NCI-H1105 treated with DMSO at 0.1 percent for 48 hours (cell line): ENCODE data around the gene IRF3.

Experiments used
- DNase-seq: peaks from one replicate; lab custom pipeline; 2025; lab: John Stamatoyannopoulos, UW

The IRF3 gene

DNA sequence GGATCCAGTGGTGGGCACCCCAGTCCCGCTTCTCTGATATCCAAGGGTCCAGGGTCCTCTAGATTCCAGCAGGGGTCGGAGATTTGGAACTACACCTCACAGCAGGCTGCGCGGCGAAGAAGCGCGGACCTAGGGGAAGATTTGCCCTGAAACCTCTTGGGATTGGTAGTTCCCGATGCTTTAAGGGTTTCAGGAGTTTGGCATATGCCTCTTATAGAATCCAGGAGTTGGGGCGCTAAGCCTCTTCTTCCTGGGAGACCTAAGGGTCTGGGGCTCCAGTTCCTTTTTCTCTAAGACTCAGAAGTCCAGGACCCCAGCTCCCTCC is 425 bp upstream of the IRF3 start:
- no peak for DNase-seq

DNA sequence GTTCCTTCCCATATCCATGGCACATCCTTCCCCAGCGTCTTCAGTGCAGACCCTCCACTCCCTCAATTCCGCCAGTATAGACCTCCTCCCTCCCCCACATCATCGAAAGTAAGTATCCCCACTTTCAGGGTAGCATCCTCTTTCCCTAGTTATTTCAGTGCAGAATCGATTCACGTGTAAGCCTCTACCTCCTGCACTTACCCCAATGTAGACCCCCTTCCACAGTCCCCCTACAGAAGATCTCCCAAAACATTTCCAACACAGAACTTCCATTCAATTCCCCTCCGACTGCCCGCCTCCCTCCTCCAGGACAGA is 664 bp downstream of the IRF3 start:
- no peak for DNase-seq

DNA sequence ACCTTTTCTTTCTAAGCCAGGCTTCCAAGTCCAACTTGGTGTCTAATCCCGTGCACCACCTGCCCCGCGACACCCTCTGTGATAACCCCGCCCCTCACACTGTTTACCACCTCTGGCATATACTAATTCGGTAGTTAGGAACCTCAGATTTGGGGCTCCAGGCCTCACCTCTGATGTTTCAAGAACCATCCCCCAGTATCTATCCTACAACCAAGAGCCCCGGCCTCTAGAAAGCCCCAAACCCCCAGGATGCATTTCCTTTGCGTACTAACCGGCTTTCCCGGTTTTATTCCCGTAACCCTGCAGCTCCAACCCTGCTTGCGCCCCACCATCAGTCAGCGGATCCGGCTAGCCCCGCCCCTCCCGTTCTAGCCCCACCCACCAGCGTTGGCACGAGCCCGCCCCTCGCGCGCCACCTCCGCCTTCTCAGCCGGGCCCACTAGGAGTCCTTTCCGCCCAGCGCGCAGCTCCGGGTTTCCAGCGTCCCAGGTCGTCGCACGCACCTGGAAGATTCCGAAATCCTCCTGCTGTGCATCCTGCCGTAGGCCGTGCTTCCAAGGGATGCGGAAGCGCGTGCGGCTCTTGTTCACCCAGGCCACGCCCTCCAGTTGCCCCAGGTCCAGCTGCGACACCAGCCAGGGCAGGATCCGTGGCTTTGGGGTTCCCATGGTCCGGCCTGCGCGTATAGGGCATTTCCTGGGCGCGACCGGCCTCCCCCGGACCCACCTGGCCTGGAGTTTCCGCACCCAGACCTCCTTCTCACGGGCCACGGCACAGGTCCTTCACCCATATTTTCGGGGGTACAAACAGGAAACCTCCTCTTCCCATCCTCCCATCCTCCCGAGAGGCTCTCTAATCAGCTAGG is 1.3 kb downstream of the IRF3 start:
- DNase-seq: peak; percentile 82

DNA sequence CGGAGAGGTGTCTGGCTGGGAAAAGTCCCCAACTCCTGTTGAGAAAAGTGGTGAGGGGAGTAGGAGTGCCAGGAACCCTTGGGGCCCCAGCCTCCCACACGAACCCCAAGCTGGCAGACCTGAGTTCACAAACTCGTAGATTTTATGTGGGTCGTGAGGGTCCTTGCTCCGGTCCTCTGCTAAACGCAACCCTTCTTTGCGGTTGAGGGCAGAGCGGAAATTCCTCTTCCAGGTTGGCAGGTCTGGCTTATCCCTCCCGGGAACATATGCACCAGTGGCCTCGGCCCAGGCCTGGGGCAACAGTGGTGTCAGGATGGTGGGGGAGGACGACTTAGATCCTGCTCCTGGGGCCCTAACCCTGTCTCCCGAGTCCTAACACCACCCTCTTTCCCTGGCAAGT is 2.4 kb downstream of the IRF3 start:
- DNase-seq: no peak

DNA sequence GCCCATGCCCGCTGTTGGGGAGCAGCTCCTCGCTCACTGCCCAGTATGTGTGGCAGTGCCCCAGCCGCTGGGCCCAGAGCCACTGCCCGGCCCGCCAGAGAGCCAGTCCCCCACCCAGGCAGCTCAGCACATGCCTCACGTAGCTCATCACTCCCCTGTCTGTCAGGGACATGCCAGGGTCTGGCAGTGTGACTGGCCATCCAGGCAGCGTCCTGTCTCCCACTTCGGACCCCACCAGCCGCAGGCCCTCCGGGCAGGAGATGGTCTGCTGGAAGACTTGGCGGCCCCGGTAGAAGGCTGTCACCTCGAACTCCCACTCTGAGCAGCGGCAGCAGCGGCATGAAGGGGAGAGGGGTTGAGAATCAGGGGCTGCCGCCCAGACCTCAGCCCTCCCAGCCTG is 3.6 kb downstream of the IRF3 start:
- DNase-seq: no peak

DNA sequence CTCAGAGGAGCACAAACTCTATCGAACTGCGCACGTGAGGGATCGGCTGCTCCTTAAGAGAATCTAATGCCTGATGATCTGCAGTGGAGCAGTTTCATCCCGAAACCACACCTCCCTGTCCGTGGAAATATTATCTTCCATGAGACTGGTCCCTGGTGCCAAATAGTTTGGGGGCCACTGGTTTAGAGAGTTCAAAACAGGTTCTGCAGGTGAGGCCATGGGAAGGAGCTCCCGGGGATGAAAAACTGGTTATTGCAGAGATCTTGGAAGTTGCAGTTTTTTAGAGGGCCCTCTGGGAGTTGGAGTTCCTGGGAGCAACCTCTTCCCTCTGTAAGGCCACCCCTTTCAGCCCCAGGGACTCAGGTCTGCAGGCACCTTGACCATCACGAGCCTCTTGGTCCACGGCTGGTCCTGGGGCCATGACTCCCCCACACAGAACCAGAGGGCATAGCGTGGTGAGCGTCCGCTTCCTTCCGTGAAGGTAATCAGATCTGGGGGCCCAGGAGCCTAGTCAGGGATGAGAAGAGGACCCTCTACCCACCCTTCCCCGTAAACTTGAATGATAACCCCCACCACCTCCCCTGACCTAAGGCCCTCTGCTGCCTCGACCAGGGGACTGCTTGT is 5.2 kb downstream of the IRF3 start:
- no peak for DNase-seq

DNA sequence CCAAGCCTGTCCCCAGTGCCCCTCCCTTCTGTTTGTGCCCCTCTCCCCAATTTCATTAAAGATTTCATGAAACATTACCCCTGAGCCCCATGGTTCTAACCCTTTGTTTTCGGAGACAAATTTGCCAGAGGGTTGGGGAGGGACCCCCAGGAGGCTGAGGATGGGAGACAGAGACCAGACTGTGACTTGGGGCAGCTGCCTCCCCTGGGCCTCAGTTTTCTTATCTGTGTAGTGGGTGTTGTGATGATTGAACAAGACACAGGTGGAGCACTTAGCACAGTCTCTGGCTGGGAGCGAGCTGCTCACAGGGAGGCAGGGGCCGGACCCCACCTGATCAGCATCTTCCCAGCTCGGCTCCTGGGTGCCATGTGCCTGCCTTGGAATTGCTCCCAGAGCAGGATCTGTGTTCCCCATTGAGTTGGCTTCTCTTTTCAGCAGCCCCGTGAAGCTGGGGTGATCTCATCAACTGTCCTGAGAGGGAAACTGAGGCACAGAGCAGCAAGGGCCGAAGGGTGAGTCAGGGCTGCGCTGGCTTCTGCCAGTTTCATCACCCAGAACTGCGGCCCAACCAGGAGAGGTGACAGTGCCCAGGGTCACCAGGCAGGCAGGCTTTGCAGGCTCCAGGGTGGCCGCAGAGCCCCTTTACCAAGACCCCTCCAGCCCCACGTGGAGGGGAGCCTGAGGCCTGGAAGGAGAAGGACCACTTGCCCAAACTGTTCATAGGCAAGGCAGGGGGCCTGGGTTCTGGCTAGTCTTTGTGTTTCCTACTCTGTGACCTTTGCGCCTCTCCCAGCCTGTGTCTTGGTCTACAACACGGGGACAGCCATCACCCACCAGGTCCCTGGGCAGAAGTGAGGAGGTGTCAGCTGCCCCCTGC is 6.9 kb downstream of the IRF3 start:
- no peak for DNase-seq

DNA sequence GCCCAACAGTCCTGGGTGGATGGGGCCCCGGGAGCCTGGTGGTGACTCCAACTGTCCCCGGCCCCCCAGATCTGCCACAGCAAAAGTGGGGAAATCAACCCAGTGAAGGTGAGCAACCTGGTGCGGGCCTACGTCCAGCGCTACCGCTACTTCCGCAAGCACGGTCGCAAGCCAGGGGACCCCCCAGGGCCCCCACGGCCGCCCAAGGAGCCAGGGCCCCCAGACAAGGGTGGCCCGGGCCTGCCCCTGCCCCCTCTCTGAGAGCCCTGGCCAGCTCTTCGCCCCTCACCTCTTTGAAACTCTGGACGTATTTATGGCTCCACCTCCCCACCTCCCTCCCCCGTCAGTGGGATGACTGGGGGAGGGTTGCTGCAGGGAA is 7.5 kb downstream of the IRF3 start:
- DNase-seq: no peak

DNA sequence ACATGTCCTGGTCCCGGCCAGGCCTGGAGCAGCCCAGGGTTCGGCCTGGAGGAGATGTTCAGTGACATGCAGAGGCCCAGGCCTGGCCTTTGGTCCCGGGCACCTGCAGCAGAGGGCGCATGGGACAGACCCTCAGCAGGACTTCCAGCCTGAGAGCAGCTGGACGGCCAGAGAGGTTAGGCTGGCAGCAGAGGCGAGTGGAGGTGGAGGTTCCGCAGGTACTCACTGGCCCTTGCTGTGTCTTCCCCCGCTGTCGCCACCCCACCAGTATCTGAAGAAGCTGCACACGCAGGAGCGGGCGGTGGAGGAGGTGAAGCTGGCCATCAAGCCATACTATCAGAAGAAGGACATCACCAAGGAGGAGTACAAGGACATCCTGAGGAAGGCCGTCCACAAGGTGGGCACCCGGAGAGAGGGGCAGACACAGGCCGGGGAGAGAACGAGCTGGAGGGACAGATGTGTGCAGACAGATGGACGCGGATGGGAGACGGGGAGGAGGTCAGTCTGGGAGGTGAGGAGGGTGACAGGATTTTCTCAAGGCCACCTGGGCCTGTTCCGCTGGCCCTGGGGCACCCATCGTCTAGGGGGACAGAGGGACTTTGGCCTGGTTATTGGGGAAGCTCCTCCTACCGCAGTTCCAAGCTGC is 8.0 kb downstream of the IRF3 start:
- no peak for DNase-seq

DNA sequence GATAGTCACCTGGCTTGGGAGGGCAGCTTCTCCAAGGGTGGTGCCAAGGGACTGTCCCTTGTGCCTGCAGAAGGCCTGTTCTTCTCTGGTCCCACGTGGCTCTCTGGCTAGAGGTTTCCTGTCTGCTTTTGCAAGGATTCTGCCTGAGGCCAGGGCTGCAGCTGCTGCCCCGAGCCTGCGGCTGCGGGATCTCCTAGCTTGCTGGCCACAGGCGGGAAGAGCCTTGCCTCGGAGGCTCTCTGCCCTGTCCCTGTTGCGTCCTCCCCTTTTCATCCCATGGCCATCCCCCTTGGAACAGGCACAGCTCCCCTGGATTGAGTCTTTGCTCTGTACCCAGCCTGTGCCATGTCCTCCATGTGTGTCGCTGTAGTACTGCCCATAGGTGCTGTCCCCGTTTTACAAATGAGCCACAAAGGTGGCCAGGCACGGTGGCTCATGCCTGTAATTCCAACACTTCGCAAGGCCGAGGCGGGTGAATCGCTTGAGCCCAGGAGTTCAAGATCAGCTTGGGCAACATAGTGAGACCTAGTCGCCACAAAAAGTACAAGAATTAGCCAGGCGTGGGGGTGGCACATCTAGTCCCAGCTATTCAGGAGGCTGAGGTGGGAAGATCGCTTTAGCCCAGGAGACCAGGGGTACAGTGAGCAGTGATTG is 9.1 kb downstream of the IRF3 start:
- no peak for DNase-seq

DNA sequence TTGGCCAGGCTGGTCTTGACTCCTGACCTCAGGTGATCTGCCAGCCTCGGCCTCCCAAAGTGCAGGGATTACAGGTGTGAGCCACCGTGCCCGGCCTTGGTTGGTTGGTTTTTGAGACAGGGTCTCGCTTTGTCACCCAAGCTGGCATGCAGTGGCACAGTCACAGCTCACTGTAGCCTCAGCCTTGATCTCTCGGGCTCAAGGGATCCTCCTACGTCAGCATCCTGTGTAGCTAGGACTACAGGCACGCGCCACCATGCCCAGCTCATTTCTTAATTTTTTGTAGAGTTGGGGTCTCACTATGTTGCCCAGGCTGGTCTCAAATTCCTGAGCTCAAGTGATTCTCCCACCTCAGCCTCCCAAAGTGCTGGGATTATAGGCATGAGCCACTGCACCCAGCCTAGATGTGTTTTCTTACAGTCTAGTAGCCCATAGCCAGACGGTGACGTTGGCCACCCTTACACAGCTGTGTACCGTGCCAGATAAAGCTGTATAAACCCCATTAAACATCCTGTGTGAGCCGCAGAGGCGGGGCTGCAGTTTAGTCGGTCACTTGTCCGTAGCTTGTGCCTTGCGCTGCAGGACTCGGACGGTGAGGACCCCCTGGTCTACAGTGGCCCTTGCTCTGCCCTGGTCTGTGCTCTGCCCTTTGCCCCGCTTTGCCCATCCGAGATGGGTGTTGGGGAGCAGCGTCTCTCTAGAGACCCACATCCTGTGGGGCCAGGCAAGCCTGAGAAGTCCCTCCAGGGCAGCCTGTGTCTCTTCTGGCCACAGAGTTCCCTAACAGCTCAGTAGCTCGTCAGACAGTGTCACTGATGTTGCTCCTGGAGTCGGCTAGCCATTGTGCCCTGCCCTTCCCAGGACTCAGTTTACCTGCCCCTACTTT is 9.8 kb downstream of the IRF3 start:
- DNase-seq: no peak

DNA sequence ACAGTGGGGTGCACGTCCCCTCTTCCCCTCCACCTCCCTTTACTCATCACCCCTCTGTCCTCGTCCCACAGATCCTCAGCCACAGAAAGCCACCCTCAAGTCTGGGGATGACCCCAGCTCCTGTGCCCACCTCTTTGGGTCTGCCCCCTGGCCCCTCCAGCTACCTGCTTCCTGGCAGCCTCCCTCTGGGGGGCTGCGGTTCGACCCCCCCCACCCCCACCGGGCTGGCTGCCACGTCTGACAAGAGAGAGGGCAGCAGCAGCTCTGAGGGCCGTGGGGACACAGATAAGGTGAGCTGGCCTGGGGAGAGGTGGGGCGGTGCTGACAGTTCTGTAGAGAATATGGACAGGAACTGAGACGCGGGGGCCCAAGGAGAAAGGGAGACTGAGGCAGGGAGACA is 11.1 kb downstream of the IRF3 start:
- no peak for DNase-seq

DNA sequence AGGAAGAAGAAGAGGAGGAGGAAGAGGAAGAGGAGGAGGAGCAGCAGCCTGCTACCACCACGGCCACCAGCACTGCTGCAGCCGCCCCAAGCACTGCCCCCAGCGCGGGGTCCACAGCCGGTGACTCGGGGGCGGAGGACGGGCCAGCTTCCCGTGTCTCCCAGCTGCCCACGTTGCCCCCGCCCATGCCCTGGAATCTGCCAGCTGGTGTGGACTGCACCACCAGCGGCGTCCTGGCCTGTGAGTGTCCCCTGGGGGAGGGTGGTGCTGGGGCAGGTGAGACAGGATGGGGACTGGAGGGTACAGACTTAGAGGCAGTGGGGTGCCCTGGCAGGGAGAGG is 12.2 kb downstream of the IRF3 start:
- DNase-seq: no peak

DNA sequence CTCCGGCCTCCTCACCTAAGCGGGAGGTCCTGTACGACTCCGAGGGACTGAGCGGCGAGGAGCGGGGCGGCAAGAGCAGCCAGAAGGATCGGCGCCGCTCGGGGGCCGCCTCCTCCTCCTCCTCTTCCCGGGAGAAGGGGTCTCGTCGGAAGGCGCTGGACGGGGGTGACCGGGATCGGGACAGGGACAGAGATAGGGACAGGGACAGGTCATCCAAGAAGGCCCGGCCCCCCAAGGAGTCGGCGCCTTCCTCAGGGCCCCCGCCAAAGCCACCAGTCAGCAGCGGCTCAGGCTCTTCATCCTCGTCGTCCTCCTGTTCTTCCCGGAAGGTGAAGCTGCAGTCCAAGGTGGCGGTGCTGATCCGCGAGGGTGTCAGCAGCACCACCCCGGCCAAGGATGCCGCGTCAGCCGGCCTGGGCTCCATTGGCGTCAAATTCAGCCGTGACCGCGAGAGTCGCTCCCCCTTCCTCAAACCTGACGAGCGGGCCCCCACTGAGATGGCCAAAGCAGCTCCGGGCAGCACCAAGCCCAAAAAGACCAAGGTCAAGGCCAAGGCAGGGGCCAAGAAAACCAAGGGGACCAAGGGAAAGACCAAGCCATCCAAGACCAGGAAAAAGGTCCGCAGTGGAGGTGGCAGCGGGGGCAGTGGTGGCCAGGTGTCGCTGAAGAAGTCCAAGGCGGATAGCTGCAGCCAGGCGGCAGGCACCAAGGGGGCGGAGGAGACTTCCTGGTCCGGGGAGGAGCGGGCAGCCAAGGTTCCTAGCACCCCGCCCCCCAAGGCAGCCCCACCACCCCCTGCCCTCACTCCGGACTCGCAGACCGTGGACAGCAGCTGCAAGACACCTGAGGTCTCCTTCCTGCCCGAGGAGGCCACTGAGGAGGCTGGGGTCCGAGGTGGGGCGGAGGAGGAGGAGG is 12.8 kb downstream of the IRF3 start:
- DNase-seq: no peak

DNA sequence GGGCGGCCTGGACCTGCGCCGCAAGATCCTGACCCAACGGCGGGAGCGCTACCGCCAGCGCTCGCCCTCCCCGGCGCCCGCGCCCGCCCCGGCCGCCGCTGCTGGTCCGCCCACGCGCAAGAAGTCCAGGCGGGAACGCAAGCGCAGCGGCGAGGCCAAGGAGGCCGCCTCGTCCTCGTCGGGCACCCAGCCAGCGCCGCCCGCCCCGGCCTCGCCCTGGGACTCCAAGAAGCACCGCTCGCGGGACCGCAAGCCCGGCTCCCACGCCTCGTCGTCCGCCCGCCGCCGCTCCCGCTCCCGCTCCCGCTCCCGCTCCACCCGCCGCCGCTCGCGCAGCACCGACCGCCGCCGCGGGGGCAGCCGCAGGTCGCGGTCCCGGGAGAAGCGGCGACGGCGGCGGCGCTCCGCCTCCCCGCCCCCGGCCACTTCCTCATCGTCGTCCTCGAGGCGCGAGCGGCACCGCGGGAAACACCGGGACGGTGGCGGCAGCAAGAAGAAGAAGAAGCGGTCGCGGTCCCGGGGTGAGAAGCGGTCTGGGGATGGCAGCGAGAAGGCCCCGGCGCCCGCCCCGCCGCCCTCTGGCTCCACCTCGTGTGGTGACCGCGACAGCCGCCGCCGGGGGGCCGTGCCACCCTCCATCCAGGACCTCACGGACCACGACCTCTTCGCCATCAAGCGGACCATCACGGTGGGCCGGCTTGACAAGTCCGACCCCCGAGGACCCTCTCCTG is 13.7 kb downstream of the IRF3 start:
- no peak for DNase-seq

DNA sequence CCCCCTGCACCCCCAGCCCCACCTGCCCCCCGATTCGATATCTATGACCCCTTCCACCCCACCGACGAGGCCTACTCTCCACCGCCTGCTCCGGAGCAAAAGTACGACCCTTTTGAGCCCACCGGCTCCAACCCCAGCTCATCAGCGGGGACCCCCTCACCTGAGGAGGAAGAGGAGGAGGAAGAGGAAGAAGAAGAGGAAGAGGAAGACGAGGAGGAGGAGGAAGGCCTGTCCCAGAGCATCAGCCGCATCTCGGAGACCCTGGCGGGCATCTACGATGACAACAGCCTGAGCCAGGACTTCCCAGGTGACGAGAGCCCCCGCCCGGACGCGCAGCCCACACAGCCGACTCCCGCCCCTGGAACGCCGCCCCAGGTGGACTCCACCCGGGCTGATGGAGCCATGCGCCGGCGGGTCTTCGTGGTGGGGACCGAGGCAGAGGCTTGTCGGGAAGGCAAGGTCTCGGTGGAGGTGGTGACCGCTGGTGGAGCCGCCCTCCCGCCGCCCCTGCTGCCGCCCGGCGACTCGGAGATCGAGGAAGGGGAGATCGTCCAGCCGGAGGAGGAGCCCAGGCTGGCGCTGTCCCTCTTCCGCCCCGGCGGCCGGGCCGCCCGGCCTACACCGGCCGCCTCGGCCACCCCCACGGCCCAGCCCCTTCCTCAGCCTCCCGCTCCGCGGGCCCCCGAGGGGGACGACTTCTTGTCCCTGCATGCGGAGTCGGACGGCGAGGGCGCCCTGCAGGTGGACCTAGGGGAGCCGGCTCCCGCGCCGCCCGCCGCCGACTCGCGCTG is 14.4 kb downstream of the IRF3 start:
- no peak for DNase-seq

DNA sequence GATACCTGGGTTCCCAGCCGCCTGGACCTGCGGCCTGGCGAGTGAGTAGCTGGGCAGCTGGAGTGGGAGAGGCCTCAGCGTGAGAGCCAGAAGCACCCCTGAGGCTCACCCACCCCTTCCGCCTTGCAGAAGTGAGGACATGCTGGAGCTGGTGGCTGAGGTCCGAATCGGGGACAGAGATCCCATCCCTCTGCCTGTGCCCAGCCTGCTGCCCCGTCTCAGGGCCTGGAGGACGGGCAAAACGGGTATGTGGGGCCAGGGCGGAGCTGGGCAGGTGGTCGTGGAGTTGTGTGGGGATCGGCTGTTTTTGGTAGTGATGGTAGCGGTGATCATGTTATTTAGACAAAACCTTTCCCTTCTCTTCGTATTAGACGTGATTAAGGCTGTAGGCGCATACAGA is 19.1 kb downstream of the IRF3 start:
- DNase-seq: no peak

DNA sequence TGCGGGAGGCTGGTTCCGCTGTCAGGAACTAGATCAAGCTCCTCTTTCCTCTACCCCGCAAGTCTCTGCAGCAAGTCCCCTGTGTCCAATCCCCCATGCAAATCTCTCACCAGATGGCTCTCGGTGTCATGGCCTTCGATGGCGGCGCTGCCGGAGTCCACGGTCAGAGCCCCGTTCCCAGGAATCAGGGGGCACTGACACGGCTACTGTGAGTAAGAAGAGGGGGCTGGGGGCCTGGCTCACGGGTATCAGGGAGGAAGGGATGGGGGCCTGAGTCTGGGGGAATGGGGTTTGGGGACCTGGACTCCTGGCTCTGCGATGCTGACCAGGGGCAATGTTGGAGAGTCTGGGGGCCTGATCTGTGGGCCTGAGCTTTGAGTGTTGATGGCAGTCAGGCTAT is 19.7 kb downstream of the IRF3 start:
- DNase-seq: no peak

DNA sequence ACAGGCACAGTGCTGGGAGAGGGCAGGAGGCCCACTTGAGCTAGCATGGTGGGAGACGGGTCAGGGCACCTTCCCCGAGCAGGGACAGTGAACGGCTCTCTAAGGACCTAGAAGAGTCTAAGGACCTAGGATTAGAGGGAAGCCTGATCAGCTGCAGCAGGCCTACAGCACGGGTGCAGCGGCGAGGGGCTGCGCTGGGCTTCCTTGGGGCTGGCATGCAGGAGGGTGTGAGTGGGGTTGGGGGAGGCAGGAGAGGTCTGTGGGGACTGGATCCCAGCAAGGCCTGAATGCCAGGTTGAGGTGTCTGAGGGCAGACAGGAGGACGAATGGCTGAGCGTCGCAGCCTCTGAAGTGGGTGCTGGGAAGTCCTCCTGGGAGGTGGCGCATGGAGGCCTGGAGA is 20.1 kb downstream of the IRF3 start:
- no peak for DNase-seq
